Right lobe of liver (tissue), 4 donors: ENCODE results near the gene ADAMTS2.

Experiments used
- CTCF ChIP-seq, 4 donors: fragments of 200-600 bp in 3 of 4; fragments of 450-650 bp in 1 of 4; IDR thresholded peaks; one replicate each; pipeline versions ENCODE4 v1.5.1 to v1.8.0; 2016 to 2022; ENCODE audit warnings: antibody characterized with exemption in 4 of 4, mild to moderate bottlenecking in 2 of 4
- POLR2A ChIP-seq: fragments of 450-650 bp; IDR thresholded peaks from one replicate; pipeline ENCODE4 v1.6.1; 2017; ENCODE audit warnings: antibody characterized with exemption, mild to moderate bottlenecking
- donor health status: DM: no; HTN: no; CAD: no.
- donor health status: DM: no; HTN: no; CAD: no.
- donor health status: DM: no; HTN: yes; CAD: no.

GRCh38 chr5:179154346-179154990 lies 190.8 kb downstream of the ADAMTS2 start:
- no peak for TF ChIP-seq CTCF (IDR thresholded peaks at IDR 0.05)
- TF ChIP-seq POLR2A, result no peak
